GM18526 (cell line): Measurements from ENCODE around the gene PLEKHO2.

Experiments
- POLR2A ChIP-seq: IDR thresholded peaks from 3 replicates; pipeline ENCODE4 v1.6.1; 2011; ENCODE audit not compliant: insufficient read length; ENCODE audit errors: extremely low read depth

PLEKHO2 gene, protein sequence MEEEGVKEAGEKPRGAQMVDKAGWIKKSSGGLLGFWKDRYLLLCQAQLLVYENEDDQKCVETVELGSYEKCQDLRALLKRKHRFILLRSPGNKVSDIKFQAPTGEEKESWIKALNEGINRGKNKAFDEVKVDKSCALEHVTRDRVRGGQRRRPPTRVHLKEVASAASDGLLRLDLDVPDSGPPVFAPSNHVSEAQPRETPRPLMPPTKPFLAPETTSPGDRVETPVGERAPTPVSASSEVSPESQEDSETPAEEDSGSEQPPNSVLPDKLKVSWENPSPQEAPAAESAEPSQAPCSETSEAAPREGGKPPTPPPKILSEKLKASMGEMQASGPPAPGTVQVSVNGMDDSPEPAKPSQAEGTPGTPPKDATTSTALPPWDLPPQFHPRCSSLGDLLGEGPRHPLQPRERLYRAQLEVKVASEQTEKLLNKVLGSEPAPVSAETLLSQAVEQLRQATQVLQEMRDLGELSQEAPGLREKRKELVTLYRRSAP

DNA sequence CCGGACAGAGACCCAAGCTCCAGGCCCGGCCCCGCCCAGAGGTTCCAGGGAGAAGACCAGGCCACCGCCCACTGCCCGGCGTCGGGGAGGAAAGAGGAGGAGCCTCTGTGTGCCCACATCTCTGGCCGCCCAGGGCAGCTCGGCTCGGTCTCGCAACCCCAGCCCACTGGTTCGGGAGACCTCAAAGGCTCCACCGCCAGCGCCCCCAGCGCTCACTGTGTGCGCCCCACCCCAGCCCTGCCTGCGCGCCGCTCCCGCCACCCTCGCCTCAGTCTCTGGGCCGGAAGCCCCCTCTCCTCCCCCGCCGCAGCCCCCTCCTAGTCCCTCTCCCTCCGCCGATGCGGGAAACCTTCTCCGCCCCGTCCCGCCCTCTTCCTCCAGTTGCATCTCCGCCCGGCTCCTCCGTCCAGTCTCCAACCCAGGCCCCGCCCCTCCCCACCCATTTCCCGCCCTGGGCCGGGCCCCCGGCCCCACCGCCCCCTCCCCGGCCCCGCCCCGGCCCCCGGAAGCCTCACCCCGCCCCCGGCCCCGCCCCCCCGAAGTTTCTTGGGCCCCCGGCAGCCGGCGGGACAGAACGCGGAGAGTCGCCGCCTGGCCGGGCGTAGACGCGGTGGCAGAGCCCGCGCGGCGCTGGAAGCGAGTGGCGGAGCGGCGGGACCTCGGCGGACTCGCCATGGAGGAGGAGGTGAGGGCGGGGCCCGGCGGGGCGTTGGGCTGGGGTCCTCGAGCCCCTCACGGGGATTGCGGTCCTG is at the start of gene PLEKHO2:
PLEKHO2 (plus strand) TSS at position 572 of the 752 bp plus-strand sequence; CDS start at position 674, 102 bp downstream.
- peak; percentile 98 for TF ChIP-seq POLR2A

DNA sequence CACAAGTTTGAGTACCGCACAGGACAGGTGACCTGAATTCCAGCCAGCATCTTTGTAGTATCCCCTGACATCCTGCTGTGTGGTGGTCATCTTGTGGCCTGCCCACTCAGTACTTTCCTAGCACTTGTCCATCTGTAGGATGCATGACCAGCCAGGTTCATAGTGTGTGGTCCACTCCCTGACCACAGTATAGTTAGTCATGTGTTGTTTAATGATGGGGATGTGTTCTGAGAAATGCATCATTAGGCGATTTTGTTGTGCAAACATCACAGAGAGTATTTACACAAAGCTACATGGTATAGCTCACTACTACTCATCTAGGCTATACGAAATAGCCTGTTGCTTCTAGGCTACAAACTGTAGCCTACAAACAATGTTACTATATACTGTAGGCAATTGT is 49.4 kb upstream of the PLEKHO2 start:
- no peak for TF ChIP-seq POLR2A

DNA sequence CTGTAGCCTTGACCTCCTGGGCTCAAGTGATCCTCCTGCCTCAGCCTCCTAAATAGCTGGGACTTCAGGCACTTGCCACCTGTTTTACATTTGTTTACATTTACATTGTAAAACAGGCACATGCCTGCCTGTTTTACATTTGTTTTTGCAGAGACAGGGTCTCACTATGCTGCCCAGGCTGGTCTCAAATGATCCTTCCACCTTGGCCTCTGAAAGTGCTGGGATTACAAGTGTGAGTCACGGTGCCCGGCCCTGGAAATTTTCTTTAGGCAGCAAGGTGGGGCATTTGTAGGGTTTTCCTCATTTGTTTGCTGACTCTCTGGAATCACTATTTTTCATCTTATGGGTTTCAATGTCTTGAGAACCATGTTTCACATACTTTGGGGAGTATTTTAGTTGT is 41.2 kb upstream of the PLEKHO2 start:
- TF ChIP-seq POLR2A, result no peak

DNA sequence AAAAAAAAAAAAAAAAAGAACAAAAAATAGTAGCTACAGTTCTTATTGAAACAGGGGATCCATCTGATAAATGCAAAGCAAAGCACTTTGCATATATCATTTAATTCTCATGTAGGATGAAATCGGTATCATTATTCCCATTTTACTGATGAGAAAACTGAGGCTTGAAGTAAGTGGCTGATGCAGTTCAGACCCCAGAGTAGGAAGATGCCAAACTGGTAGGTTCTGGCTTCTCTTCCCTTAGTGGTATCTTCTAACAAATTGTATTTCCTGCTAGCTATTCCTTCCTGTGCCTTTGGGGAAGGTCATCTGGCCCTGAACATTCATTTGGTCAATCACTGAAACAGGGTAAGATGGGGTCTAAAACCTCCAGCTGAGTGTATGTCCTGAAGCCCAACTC is 38.2 kb upstream of the PLEKHO2 start:
- TF ChIP-seq POLR2A, result no peak

DNA sequence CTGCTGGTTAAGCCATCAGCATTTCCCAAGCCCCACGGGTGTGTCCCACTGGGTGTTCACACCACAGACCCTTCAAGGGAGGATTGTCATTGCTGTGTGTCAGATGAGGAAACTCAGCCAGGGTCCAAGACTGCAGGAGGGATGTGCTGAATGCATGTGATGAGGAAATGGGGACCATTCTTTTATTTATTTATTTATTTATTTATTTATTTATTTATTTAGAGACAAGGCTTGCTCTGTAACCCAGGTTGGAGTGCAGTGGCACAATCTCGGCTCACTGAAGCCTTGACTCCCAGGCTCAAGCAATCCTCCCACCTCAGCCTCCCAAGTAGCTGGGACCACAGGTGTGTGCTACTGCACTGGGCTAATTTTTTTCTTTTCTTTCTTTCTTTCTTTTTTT is 37.1 kb upstream of the PLEKHO2 start:
- TF ChIP-seq POLR2A, result no peak

DNA sequence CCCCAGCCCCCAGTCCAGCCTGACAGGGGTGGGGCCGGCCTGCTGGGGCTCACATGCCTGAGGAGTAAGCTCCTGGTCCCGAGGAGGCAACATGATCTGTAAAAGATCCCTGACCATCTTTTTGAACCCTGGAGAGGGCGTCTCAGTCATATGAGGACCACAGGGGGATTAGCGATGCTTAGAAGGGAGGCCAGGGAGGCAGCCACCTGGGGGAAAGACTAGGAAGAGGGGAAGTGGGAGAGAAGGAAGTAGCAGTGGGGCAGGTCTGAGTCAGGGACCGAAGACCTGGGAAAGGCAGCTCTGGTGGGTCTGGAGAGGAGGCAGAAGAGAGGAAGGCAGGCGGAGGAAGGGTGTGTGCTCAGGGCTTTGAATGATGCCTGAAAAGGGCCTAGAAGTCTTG is 35.2 kb upstream of the PLEKHO2 start:
- TF ChIP-seq POLR2A, result no peak

DNA sequence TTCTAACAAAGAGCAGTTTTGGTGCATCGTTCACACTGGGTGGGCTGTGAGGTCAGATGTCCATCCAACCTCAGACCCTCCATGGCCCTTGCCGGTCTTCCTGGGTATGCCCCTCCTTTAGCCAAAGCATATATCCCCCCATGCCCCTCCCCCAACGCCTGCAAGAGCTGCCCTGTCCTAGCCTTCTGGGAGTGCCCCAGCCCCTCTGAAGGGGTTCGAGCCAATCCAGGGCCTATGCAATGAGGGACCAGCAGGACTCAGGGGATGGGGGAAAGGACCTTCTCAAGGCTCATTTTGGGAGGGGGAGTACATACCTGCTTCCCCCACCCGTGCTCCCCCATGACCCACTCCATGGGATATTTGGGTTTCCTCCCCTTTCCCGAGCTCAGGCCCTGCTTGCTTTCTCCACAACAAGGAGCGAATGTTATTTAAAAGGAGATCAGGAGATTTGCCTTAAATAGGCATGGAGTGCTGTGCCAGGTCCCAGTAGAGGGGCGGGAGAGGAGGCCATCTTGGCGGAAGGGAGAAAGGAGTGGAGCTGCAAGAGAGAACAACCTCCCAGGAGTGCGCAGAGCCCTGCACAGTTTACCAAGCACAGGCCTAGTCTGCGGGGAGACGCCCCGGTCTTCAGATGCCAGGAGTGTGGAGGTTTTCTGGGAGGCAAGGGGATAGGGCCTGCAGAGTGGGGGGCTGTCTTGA is 34.5 kb upstream of the PLEKHO2 start:
- TF ChIP-seq POLR2A, result no peak

DNA sequence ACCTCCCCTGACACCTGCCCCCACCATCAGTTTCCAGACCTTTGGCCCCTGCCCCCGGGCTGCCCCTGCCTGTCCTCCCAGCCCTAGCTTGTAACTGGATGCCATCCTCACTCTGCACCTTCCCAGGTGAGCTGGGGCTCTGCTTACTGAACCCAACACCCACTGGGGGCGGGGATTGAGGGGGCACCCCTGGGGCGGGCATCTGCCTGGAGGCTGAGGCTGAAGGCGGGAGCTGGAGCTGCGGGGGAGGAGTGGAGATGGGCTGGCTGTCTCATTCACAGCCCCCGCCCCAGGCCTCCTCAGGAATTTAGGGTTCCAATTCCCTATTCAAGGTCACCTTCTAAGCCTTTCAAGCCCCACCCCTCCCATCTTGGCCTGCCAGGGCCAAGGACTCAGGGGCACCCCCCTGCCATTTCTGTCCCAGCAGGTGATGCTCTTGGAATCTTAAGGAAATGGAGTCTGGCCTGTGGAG is 33.9 kb upstream of the PLEKHO2 start:
- no peak for TF ChIP-seq POLR2A

DNA sequence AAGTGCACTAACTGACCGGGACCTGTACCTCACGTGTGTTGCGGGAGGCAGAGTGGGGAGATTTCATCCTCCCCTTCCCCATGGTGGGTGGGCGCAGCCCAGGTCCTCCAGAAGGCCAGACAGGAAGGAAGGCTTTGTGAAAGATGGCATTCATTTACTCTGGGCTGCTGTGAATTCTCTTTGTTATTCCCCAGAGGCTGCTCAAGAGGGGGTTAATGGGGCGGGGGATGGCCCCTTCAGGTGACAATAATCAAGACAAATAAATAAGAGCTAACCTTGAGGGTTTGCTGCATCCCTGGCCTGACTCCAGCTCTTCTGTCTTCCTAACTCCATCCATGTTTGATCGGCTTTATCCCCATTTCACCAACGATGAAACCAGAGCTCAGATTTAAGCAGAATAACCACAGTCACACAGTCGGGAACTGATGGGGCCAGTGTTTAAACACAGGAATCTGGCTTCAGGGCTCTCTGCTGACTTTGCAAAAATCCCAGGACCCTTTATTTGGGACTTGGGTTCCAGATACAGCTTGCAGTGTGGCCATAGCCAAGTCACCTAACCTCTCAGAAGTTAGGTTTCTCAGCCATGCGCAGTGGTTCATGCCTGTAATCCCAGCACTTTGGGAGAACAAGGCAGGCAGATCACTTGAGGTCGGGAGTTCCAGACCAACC is 32.8 kb upstream of the PLEKHO2 start:
- TF ChIP-seq POLR2A, result no peak

DNA sequence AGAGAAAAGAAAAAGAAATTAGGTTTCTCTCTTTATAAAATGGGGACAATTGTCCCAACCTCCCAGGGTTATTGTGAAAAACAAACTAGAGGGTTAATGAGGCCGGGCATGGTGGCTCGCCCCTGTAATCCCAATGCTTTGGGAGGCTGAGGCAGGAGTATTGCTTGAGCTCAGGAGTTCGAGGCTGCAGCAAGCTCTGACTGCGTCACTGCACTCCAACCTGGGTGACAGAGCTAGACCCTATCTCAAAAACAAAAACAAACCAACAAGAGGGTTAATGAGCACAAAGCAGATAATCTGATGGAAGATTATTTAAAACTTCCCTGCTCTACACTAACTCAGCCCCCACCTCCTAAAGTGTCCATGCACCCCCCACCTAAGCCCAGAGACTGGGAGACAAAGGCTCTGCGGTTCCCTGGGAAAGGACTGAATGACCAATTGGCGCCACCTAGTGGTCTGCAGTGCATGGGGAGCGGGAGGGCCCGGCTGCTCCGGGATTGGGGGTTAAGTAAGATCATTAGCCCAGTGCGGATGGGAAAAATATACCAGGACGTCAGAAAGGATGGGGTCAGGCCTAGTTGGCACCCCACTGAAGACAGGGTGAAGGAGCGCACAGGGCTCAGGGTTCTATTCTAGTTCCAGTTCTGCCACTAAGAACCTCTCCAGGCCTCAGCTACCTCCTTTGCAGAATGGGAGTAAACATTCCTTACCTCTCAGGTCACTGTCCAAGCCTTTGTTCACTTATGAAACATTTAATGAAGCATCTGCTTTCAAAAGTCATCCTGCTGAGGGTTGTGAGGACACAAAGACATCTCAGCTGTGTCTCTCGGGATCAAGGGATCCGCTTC is 31.8 kb upstream of the PLEKHO2 start:
- no peak for TF ChIP-seq POLR2A

DNA sequence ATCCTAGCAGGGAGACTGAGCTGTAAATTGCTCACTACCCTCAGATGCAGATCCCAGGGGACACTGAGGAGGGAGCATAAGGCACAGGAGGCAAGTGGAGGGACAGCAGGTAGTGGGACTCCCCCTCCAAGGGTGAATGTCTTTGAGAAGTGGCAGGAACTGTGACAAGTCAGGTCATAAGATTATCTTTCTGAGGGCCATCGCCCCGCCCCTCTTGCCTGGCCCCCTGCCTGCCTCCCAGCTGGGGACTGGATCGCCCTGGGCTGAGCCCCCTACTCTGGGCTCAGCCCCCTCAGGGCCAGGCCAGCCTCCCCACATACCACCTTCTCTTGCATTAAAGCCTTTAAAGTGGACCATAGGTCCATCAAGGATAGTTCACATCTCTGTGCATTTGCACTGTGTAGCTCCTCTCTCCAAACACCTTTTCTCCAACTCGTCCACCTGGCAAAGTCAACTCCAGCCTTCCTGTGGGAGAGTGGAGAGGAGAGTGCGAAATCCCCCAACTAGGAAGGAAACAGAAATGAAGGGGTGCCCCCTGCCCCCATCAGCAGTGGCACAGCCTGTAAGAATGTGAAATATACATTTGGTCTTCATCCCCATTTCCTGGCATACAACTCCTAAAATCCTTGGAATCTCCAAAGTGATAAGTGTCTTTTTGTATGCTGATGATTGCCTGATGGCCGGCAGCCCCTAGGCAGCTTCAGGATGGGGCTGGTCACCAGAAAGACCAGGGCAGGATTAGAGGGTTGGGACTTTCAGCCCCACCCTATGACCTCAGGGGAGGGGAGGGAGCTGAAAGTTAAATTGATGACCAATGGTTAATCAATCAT is 31.0 kb upstream of the PLEKHO2 start:
- no peak for TF ChIP-seq POLR2A

DNA sequence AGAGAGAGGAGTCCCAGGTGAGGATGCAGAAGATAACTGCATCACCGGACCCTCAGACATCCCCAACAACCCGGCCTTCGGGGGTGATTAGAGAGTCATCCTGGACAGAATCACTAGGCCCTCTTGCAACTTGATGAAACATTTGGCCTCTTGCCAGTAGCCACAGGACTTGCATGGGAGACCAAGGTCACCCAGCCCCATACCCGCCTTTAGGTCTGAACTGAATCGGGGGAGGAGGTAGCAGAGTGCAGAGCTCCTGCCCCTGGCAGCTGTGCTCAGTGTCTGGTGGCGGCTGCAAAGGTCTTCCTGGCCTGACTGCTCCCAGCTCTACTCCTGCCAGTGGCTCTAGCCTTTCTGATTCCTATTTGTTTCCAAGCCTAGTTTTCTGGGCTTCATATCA is 28.6 kb upstream of the PLEKHO2 start:
- no peak for TF ChIP-seq POLR2A

DNA sequence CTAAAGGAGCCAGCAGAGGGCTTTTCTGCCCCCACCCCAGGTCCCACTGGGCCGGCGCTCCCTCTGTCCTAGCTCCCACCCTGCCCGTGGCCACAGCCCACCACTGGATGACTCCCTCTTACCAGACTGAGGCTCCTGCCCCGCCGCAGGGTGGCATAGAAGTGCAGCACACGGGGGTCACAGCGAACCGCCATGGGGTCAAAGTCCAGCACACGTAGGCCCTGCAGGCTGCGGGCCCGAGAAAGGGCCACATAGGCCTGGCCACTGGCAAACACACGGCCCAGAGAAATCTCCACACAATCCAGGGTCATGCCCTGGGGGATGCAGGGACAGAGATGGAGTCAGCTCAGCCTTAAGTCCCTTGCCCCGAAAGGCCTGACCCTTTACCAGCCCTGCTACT is 25.3 kb upstream of the PLEKHO2 start:
- TF ChIP-seq POLR2A, result no peak
